ENCODE measurements around the gene GPR135.
A peak's percentile ranks its signal among the peaks of the same experiment; 100 is the strongest.
"Not testable (repeated sequence)": the region's sequence is repeated elsewhere in the genome, so short reads cannot be mapped to it uniquely, and the experiment has no call there.

GPR135 gene

GRCh38 chr14:59464486-59465315, 479 bp downstream of the GPR135 start:
- peak; percentile 73 for DNase-seq

GRCh38 chr14:59463787-59464485, 1.2 kb downstream of the GPR135 start:
- DNase-seq = no peak

DNA sequence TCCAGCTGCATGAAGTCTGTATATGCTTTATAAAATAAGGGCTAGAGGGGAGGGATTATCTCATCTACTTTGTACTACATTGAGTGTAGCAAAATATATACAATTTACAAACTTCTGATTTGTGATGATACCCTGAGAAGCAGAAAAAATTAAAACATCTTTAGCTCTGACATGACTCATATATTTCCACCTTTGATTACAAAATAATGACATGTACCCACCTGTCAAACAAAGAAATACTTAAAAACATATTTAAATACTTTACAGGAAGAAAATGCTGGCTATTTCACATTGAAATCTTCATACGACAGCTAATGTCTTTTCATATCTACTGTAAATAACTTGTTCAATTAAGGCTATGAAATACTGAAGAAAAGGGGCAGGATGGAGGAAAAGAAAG, 3.3 kb downstream of the GPR135 start:
- no peak for DNase-seq

DNA sequence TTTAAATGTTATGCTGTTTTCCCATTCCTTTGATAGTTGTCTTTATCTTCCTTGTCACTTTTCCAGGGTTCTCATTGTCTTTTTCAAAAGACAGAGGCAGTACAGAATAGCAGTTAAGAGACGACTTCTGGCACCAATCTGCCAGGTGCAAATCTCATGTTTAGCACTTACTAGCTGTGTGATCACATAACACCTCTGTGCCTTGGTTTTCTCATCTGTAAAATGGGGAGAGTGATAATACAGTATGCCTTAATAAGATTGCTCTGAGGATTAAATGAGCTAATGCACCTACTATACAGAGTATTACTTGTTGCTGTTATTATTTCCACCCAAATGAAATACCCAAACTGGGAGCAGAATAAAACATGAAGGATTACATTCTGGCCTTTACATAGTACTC, 4.8 kb downstream of the GPR135 start:
- no peak for DNase-seq

GRCh38 chr14:59458486-59458885, 6.7 kb downstream of the GPR135 start:
- no peak for DNase-seq

DNA sequence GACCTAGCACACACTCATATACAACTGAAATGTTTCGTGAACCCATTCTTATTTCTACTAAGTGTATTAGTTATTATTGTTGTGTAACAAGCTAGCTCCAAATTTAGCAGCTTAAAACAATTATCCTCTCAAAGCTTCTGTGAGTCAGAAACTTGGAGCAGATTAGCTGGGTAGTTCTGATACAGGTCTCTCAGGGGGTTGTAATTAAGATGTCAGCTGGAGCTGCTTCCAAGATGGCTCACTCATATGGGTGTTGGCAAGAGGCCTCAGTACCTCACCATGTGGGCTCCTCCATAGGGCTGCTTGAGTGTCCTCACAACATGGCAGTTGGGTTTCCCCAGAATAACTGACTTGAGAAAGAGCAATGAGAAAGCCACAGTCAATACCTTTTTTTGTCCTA, 9.8 kb downstream of the GPR135 start:
- DNase-seq = no peak

DNA sequence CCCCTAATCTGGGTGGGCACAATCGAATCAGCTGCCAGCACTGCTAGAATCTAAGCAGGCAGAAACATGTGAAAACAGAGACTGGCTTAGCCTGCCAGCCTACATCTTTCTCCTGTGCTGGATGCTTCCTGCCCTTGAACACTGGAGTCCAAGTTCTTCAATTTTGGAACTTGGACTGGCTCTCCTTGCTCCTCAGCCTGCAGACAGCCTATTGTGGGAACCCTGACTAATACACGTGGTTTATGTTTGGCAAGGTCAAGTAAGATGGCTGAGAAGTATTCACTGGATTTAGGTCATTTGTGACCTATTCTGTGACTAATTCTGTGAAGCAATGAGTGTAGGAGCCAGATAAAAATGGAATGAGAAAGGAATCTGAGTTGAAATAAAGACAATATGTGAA, 11.0 kb downstream of the GPR135 start:
- no peak for DNase-seq

DNA sequence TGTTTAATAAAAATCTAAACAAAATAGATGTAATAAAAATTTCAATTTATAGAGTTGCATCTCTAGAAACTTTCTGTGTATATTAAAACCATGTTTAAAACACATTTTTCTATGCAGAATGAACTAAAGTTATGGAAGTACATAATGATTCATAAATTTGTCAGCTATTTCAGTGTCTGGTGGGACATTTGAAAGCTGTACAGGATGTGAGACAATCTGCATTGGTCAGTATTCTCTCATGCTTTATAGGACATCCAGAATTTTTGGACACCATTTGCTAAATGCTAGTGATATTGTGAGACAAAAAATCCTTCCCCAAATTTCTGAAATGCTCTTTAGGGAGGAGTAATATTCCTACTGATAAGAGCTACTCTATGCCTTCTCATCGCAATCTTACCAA, 13.3 kb downstream of the GPR135 start:
- no peak for DNase-seq

- DNase-seq = no peak
These were observed 14.5 kb downstream of the GPR135 start for GRCh38 chr14:59450716-59451115.

DNA sequence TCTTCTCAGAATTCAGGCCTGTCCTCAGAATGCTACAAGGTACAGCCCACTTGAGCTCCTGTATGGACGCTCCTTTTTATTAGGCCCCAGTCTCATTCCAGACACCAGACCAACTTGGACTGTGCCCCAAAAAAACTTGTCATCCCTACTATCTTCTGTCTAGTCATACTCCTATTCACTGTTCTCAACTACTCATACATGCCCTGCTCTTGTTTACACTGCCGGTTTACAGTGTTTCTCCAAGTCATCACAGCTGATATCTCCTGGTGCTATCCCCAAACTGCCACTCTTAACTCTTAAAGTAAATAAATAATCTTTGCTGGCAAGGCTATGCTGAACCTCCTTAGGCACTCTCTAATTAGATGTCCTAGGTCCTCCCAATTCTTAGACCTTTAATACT, 16.5 kb downstream of the GPR135 start:
- not testable (repeated sequence) for DNase-seq

GRCh38 chr14:59439256-59439965, 25.8 kb downstream of the GPR135 start:
- no peak for DNase-seq

DNA sequence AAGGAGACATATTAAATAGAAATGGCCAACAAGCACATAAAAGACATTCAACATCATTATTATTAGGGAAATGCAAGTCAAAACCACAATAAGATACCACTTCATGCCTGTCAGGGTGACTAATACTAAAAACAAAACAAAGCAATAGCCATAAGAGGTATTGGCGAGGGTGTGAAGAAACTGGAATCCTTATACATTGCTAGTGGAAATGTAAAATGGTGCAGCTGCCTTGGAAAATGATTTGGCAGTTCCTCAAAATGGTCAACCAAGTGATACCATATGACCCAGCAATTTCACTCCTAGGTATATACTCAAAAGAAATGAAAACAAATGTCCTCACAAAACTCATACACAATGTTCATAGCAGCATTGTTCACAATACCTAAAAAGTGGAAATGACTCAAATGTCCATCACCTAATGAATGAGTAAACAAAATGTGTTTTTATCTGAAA, 27.0 kb downstream of the GPR135 start:
- peak; percentile 14 for DNase-seq

DNA sequence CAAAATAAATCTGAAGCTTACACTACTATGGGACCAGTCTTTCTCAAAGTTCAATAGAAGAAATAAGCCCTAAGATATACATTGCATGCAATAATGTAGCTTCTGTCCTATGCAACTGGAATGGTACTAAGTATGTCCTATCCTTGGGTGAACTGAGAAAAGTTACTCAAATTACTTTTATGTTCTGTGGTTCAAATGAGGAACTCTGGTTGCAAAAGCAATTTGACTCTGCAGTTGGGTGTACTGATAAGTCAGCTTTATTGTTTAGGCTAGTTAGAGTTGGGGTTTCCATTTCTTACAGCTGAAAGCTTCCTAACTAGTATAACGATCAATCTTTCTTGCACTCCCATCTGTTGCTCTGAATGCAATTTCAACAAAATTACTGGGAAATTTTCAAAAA, 29.2 kb downstream of the GPR135 start:
- DNase-seq = peak; percentile 58

DNA sequence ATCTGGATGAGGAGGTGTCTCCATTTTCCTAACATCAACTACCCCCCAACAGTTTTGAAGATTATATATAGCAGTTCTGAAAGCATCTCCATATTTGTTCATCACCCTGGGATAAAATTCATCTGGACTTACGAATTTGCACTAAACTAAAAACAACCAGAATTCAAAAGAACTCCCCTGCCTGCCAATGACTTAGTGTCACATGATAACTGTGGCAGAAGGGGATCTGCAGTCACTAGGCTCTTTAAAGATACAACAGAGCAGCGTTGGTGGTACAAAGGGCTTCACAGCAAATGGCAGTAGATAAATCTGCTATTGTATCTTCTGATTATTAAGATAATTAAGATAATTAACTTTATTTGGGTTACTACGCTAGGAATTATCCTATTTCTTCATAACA, 30.1 kb downstream of the GPR135 start:
- no peak for DNase-seq

DNA sequence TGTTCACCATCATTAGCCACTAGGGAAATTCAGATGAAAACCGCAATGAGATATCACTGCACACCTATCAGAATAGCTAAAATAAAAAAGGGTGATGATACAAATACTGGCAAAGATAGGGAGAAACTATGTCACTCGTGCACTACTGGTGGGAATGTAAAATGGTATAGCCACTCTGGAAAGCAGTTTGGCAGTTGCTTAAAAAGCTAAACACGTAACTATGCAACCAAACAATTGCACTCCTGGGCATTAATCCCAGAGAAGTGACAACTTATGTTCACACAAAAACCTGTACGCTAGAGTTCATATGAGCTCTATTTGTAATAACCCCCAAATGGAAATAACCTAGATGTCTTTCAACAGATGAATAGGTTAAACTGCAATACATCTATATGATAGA, 35.4 kb downstream of the GPR135 start:
- no peak for DNase-seq

GRCh38 chr14:59428581-59429012, 36.6 kb downstream of the GPR135 start:
- peak; percentile 33 for DNase-seq

DNA sequence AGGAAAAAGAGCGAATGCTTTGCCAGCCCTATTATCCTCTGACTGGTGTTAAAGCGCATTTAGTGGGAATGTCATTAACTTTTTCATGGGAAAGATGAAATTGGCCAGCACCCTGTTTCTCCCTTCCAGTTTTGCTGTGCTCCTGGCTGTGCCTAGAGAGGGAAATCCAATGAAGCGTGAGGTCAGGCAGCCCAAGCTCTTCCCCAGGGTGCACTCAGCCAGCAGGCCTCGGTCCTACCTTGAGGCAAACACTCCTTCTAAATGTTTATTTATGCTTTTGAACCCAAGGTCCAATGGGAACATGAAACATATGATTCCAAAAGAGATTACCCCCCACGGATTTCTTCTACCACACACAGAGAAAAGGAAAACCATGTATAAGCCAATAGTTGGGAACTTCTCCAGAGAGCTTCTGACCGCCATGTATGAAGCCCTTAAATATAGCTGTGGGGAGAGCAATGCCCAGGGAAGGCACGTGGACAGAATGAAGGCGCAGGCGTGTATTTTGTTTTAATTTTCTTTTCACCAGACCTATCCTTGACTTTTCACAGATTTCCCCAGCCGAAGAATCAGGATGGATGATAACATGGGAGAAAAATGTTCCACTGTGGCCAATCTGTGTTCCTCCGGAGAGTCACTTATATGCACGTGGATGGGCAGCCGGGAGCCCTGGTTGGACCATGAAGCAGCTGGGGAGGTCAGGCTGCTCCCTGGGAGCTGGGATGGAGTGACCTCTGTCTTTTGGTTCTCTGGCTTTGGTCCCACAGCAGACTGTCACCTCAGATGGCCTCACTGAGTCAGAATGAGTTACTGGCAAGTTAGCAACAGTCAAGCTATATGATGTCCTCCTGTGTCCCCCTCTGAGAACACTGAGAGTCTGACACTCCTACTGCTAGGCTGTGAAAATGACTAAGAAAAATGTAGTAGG, 37.3 kb downstream of the GPR135 start:
- DNase-seq = no peak

- DNase-seq = no peak
These were observed 39.8 kb downstream of the GPR135 start for GRCh38 chr14:59425322-59425935.

- DNase-seq = no peak
These were observed 40.7 kb downstream of the GPR135 start for GRCh38 chr14:59424341-59425071.

DNA sequence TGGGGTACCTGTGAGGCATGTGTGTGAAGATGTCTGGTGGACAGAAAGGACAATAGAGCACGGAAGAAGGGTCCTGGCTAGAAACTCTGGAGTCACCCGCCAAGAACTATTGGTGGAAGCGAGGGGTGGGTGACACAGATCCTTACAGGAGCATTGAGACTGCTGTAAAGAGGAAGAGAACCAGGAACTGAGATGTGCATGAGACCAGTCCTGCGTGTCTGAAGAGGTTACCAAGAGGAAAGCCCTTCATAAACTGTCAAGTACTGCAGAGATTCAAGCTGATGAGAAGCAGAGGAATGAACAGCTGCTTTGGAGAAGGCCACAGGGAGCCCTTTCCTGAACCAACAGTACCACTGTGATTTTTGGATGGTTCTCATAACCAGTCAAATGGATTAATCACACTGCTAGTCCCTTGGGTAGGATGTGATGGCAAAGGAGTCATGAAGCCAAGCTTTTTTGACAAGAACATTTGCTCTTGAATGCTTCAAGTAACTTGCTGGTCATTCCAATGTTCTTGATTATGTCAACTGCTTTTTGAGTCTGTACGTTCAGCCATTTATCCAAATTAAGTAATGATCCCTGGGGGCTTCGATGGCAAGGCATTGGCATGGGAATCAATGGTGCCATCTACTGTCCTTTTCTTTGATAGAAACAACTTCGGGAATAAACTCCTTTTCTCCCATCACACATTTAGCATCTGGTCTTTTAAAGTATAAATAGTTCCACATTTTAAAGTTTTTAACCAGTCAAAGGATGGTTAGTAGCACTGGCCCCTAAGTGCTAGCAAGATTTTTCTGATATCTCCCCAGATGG, 42.9 kb downstream of the GPR135 start:
- DNase-seq = no peak

Data from hematopoietic multipotent progenitor cell treated with erythropoietin and hydrocortisone succinate and interleukin-3 and kit ligand, for 4 days (in vitro differentiated cells).